Activated CD8-positive, alpha-beta T cell treated with anti-CD3 and anti-CD28 coated beads for 36 hours (primary cell): ENCODE measurements around the gene RNF10. TPM values are rescaled to one million over a fixed set of nuclear protein-coding genes. Genes with fewer than 3 reads are reported as not detected.
A peak's percentile ranks its signal among the peaks of the same experiment; 100 is the strongest.

Experiments used
- ATAC-seq: fragments of 200-7000 bp; cut with Tn5 transposase; one replicate; pipeline ENCODE4 v1.10.0; 2021; ENCODE audit warnings: mild to moderate bottlenecking, moderate library complexity
- CTCF ChIA-PET: fragments of 350-600 bp; sonication (Branson Sonifier 250); formaldehyde crosslinking; loops from one replicate; lab custom pipeline; 2021; ENCODE audit warnings: antibody characterized with exemption; lab: Charles Lee
- POLR2A ChIA-PET: fragments of 350-600 bp; sonication (Branson Sonifier 250); formaldehyde crosslinking; loops from one replicate; lab custom pipeline; 2021; ENCODE audit warnings: antibody characterized with exemption; lab: Charles Lee
- DNase-seq: peaks from one replicate; pipeline ENCODE4 v3.0.0-alpha.2; 2020
- H3K27ac Mint-ChIP-seq: one replicate; pipeline ENCODE4 v1.8.0; 2021; ENCODE audit warnings: mild to moderate bottlenecking, mixed read lengths
- H3K27me3 Mint-ChIP-seq: one replicate; pipeline ENCODE4 v1.8.0; 2021; ENCODE audit warnings: mixed read lengths
- H3K36me3 Mint-ChIP-seq: one replicate; pipeline ENCODE4 v1.8.0; 2021; ENCODE audit warnings: low read depth, mixed read lengths
- H3K4me1 Mint-ChIP-seq: one replicate; pipeline ENCODE4 v1.8.0; 2021; ENCODE audit warnings: low read depth, mixed read lengths
- H3K4me3 Mint-ChIP-seq: one replicate; pipeline ENCODE4 v1.8.0; 2021; ENCODE audit warnings: mild to moderate bottlenecking, moderate library complexity, mixed read lengths
- H3K9me3 Mint-ChIP-seq: one replicate; pipeline ENCODE4 v1.8.0; 2021; ENCODE audit warnings: mixed read lengths
- intact Hi-C: fragments of 100-400 bp; cut with micrococcal nuclease; formaldehyde crosslinking; loops from one replicate; pipeline ENCODE4 v1.10.0; 2022
- total RNA-seq, 2 experiments: library from RNA; stranded (reverse); gene quantifications; one replicate each; pipeline ENCODE4 v1.2.3, GENCODE V29; 2021
- TF ChIP-seq, protein P1 (sequence below): fragments of 200-600 bp; IDR thresholded peaks from one replicate; pipeline ENCODE4 v1.8.0; 2022; ENCODE audit warnings: antibody characterized with exemption, mild to moderate bottlenecking

Gene RNF10
- total RNA-seq, 2 experiments from 2014 or later, result 155 to 159 TPM

DNA sequence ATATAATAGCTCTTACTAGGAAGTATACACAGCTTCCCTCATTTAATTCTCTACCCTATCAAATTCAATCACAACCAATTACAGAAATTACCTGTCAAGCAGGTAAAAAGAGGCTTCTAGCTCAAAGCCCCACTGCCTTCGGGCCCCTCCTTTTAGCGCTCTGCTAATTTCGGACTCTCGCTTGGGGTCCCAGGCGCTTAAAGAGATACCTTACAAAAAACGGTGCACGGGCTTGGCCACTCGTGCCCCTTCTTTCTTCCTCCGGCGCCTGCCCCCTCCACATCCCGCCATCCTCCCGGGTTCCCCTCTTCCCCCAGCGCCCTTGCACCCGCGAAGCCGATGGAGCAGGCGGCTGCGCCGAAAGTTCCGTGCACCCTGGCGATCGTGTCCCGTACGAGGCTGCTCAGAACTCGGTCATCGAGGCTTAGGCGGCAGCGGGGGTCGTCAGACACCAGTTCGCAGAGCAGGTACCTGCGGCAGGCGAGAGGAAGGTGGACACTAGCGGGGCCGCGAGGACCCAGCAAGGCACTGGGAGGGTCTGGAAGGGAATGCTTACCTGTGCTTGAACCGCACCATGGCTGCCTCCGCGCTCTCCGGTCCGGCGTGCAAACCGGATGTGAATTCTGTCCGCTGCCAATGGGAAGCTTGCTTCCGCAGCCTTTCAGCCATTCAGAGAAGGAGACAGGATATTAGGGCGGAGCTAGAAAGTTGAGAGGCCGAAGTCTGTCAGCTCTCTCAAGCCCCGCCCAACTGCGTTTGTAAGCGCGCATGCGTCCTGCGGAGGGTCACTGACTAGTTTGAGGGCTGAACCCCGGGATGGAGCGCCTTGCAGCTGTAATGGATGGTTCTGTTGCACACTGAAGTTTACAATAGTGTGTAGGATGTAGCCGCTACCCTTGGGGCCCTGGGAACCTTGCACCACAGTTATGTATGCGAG, 46.9 kb downstream of the RNF10 start, which contains the start of gene POP5:
Gene POP5, minus strand, starts transcription at position 616 of the 937 bp plus-strand sequence. Its CDS starts 40 bp downstream, at position 576.
- intact Hi-C loops, result loop anchor here (1.0 to 10.0 kb wide), 3 partner anchors 68 to 384 kb away; partner anchors contain the start of gene UNC119B
- POLR2A ChIA-PET, result interaction anchor here (0.6 to 2.4 kb wide), 11 partner anchors 9 to 288 kb away, joined by 3 to 7 read pairs (median 4); partner anchors contain the start of genes RNU4-1, RNU4-2 and SRSF9
- peaks cover 32% of the 10 kb centered on the region for H3K36me3 Mint-ChIP-seq
- H3K4me1 Mint-ChIP-seq, result peaks cover 36% of the 10 kb centered on the region
- CTCF ChIA-PET, result interaction anchor here (0.5 to 5.8 kb wide), 22 partner anchors 8 to 515 kb away, joined by 3 to 180 read pairs (median 4); partner anchors contain the start of genes CABP1, MLEC, PLA2G1B and UNC119B
- peak; percentile 96 for ATAC-seq
- peak; percentile 97 for DNase-seq
- TF ChIP-seq, protein P1, sequence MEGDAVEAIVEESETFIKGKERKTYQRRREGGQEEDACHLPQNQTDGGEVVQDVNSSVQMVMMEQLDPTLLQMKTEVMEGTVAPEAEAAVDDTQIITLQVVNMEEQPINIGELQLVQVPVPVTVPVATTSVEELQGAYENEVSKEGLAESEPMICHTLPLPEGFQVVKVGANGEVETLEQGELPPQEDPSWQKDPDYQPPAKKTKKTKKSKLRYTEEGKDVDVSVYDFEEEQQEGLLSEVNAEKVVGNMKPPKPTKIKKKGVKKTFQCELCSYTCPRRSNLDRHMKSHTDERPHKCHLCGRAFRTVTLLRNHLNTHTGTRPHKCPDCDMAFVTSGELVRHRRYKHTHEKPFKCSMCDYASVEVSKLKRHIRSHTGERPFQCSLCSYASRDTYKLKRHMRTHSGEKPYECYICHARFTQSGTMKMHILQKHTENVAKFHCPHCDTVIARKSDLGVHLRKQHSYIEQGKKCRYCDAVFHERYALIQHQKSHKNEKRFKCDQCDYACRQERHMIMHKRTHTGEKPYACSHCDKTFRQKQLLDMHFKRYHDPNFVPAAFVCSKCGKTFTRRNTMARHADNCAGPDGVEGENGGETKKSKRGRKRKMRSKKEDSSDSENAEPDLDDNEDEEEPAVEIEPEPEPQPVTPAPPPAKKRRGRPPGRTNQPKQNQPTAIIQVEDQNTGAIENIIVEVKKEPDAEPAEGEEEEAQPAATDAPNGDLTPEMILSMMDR, result no peak
- peaks cover 13% of the 10 kb centered on the region for H3K27me3 Mint-ChIP-seq
- peak within 1 kb of the TSS; percentile 98 for H3K4me3 Mint-ChIP-seq
- peak within 1 kb of the TSS; percentile 90 for H3K27ac Mint-ChIP-seq
- H3K9me3 Mint-ChIP-seq, result no peaks in the 10 kb centered on the region

GRCh38 chr12:120581998-120582397, 47.8 kb downstream of the RNF10 start:
- no peaks in the 10 kb centered on the region for H3K9me3 Mint-ChIP-seq

DNA sequence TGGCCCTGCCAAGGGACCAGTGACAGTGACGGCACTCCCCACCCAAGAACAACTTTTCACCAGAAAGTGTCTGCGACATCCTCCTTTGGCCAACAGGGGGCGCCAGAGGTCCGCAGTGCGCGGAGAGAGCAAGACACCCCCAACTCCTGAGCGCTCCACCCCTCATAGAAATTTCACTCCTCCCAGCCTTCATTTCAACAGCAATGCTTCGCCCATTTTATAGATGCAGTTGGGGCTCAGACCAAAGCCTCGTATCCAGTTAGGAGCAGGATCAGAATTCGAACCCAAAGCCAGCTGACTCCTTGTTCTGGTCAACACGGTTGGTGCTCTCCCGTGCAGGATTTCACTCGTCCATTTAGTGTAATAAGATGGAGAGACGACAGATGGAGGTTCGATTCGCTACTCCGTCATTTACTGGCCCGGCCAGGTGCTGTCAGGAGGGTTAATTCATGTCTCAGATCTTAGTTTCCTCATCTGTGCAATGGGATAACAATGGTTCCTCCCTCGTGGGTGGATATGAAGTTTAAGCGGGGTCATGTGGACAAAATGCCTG, 49.4 kb downstream of the RNF10 start:
- peak; percentile 21 for ATAC-seq
- H3K27me3 Mint-ChIP-seq, result peaks cover 16% of the 10 kb centered on the region
- peaks cover 15% of the 10 kb centered on the region for H3K36me3 Mint-ChIP-seq
- TF ChIP-seq, protein P1, result peak; percentile 98
- intact Hi-C loops, result loop anchor here (5.0 to 10.0 kb wide), 2 partner anchors 129 to 381 kb away; partner anchors contain the start of gene UNC119B
- H3K9me3 Mint-ChIP-seq, result no peaks in the 10 kb centered on the region
- ChIA-PET CTCF (interaction anchor here (0.6 to 5.8 kb wide), 40 partner anchors 8 to 512 kb away, joined by 3 to 180 read pairs (median 4); partner anchors contain the start of genes CABP1 and MLEC), POLR2A (interaction anchor here (0.5 to 0.7 kb wide), 2 partner anchors 10 to 61 kb away, joined by 3 read pairs; no protein-coding TSS in a partner anchor)
- peaks cover 36% of the 10 kb centered on the region for H3K4me1 Mint-ChIP-seq
- DNase-seq, result peak; percentile 86
- no peak overlapping the region for H3K27ac Mint-ChIP-seq
- peak overlapping the region; percentile 64 for H3K4me3 Mint-ChIP-seq

More at GRCh38 chr12:120581998-120582397, 47.8 kb downstream of the RNF10 start:
- Mint-ChIP-seq H3K36me3 (peaks cover 23% of the 10 kb centered on the region), H3K27ac (peak overlapping the region; percentile 90), H3K27me3 (peaks cover 16% of the 10 kb centered on the region), H3K4me3 (peak overlapping the region; percentile 98), H3K4me1 (peaks cover 36% of the 10 kb centered on the region)
- intact Hi-C loops, result loop anchor here (1.0 to 10.0 kb wide), 3 partner anchors 67 to 383 kb away; partner anchors contain the start of gene UNC119B
- ChIA-PET CTCF (interaction anchor here (0.6 to 5.8 kb wide), 29 partner anchors 8 to 478 kb away, joined by 3 to 180 read pairs (median 5); partner anchors contain the start of genes ACADS, CABP1, MLEC and PLA2G1B), POLR2A (interaction anchor here (1.0 to 1.6 kb wide), 4 partner anchors 22 to 140 kb away, joined by 3 to 5 read pairs (median 4); a partner anchor contains a TSS)
- DNase-seq, result peak; percentile 32
- no peak for ATAC-seq
- TF ChIP-seq, protein P1, result no peak

- ATAC-seq (peak; percentile 11), DNase-seq (peak; percentile 62)
- TF ChIP-seq, protein P1, result peak; percentile 50
- intact Hi-C loops, result loop anchor here (5.0 to 10.0 kb wide), 2 partner anchors 128 to 380 kb away; partner anchors contain the start of gene UNC119B
- POLR2A ChIA-PET, result interaction anchor here (0.7 to 1.1 kb wide), 2 partner anchors 13 to 60 kb away, joined by 3 read pairs; no protein-coding TSS in a partner anchor
- Mint-ChIP-seq H3K36me3 (peaks cover 9% of the 10 kb centered on the region), H3K27ac (no peak overlapping the region), H3K9me3 (no peaks in the 10 kb centered on the region), H3K4me1 (peaks cover 31% of the 10 kb centered on the region), H3K27me3 (peaks cover 16% of the 10 kb centered on the region), H3K4me3 (peak overlapping the region; percentile 64)
- CTCF ChIA-PET, result interaction anchor here (0.7 to 5.8 kb wide), 11 partner anchors 9 to 388 kb away, joined by 3 to 180 read pairs (median 4); no protein-coding TSS in a partner anchor
Observed at GRCh38 chr12:120584343-120585149, 50.4 kb downstream of the RNF10 start.
